AG09319 (cell line): ENCODE data around the gene SLC2A9.

Experiments used
- DNase-seq: peaks from one replicate; pipeline ENCODE4 v3.0.0-alpha.2; 2010; ENCODE audit warnings: low read depth; ENCODE audit errors: extremely low read depth
- TF ChIP-seq, protein P1 (sequence below): IDR thresholded peaks from 2 replicates; pipeline ENCODE4 v1.5.1; 2011; ENCODE audit warnings: low read depth, mild to moderate bottlenecking, inconsistent platforms, low read length, moderate library complexity

Gene SLC2A9

DNA sequence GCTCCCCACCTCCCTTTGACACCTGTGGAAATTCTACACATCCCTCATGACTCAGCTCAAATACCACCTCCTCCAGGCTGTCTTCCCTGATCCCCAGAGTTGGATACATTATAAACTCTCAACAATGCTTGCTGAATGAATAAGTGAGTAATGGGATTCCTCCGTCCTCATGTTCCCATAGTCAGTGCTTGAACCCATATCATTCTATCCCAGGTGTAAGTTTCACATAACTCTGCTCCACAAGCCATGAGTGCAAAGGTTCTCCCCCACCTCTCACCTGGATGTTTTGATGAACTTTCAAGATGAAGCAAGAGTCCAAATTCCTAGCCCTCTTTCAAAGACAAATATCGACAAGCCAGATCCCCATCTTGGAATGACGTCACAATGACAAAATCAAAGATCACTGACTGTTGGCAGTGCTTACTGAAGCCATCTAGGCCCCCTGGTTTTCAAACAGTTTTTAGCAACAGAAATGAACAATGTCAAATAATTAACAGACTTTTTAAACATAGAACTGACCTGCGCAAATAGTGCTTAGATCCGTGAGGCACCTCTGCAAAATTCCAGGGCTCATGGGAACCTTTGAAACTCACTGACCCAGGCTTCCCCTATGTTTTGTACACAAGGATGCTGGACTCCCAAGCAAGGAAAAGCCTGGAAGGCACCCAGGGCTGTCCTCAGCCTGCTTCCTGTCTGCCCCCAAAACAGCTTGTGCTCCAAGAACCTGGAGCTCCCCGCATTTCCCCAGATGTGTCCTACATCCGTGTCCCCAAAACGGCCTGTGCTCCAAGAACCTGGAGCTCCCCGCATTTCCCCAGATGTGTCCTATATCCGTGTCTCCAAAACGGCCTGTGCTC, 4.0 kb downstream of the SLC2A9 start:
- TF ChIP-seq, protein P1, sequence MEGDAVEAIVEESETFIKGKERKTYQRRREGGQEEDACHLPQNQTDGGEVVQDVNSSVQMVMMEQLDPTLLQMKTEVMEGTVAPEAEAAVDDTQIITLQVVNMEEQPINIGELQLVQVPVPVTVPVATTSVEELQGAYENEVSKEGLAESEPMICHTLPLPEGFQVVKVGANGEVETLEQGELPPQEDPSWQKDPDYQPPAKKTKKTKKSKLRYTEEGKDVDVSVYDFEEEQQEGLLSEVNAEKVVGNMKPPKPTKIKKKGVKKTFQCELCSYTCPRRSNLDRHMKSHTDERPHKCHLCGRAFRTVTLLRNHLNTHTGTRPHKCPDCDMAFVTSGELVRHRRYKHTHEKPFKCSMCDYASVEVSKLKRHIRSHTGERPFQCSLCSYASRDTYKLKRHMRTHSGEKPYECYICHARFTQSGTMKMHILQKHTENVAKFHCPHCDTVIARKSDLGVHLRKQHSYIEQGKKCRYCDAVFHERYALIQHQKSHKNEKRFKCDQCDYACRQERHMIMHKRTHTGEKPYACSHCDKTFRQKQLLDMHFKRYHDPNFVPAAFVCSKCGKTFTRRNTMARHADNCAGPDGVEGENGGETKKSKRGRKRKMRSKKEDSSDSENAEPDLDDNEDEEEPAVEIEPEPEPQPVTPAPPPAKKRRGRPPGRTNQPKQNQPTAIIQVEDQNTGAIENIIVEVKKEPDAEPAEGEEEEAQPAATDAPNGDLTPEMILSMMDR: no peak
- no peak for DNase-seq

DNA sequence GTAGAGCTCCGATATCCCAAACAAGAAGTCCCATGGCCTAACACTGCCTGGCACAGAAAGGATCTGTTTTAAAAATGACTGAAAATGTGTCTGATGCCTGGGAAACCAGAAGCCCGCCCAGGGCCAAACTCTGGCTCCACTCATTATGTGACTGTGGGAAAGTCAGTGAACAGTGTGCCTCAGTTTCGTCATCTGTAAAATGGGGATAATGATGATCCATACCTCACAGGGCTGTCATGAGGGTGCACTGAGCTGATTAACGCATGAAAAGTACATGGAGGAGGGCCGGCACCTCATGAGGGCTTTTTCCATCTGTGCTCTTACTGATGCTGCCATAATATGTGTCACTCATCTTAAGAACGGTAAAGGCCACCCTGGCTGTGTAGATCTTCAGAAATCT, 5.1 kb downstream of the SLC2A9 start:
- TF ChIP-seq, protein P1: no peak
- DNase-seq: no peak

DNA sequence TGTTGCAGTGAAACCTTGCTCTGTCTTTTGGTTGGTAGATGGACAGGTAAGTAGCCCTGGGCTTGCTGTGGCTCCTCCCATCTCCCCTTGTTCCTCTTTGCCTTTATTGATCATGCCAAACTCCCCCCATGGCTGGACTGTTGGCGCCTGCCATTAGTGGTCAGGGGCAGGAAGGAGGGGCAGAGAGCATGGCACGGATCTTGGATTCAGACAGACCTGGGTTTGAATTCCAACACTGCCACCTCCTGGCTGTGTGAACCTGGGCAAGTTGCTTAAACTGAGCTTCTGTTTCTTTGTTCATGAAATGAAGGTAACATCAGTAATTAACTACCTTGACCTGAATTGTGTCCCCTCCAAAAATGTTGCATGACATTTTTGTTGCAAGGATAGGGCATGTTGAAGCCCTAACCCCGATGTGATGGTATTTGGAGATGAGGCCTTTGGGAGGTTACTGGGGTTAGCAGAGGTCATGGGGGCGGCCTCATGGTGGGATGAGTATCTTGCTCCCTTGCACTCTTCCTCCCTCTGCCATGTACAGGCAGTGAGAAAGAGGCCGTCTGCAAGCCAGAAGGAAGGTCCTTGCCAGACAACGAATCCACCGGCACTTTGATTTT, 6.0 kb downstream of the SLC2A9 start:
- TF ChIP-seq, protein P1: peak; percentile 47
- DNase-seq: no peak

DNA sequence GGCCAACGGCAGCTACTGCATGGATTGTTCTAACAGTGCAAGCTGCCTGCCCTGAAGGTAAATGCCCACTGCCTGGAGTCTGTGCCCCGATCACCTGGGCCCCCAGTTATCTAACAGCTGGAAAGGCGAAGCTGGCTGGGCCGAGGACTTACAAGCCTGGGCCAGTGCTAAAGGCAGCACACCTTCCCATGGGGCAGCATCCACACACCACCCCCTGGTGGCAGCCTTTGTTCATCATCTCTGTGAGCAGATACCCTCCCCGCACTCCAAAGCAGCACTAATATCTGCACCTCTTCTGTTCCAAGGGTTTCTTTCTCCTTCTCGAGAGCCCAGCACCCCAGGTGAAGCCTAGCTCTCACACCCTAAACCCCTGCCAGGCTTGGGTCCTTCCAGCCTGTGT, 7.6 kb downstream of the SLC2A9 start:
- DNase-seq: no peak
- TF ChIP-seq, protein P1: peak; percentile 49

DNA sequence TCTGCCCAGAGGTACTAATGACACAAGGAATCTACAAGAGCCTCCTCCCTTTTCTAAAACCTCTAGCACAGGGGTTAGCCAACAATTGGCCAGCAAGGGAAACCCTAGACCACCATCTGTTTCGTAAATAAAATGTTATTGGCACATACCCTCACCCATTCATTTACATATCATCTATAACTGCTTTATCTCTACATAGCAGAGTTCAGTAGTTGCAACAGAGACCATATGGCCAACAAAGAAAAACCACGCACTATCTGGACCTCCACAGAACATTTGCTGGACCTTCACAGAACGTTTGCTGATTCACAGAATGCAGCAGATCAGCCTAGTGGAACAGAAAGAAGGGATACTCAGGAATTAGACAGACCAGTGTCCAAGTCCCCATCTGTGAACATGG, 9.4 kb downstream of the SLC2A9 start:
- DNase-seq: no peak
- TF ChIP-seq, protein P1: no peak

DNA sequence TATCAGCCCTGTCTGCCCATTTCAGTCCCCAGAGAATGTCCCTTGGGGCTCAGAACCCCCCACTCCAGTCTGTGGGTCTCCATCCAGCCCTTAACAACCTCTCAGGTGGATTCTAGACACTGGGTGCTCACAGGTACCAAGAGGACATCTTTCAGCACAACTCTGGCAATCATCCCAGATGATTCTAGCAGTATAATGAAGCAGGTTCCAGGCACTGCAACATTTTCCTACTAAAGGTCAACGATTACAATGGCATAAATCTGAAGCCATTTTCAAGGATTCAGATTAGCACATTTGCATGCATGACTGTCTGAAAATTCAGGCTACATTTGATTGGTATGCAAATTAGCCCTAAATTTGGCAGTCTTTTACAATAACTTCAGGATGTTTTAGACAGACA, 10.0 kb downstream of the SLC2A9 start:
- TF ChIP-seq, protein P1: no peak

DNA sequence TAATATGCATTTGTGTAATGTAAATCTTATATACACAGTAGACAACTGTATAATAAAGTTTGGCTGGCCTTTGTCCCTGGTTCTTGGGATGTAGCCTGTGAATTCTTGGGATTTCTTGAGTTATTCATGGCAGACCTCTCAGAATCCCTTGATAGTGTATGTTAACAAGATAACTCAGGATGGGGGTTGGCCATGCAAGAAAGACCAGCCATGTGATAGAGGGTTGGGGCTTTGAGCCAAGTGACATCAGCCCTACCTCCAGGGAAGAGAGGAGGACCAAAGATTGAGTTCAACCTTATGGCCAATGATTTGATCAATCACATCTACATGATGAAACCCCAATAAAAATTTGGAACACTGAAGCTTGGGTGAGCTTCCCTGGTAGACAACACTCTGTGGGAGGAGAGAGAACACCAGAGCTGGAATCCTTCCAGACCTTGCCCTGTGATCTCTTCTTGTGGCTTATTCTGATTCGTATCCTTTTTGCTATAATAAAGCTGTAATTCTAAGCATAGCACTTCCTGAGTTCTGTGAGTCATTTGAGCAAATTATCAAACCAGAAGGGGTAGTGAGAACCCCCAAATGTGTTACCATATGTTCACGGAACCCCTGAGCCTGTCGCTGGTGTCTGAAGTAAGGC, 11.3 kb downstream of the SLC2A9 start:
- DNase-seq: no peak
- TF ChIP-seq, protein P1: no peak

More for the DNA sequence above, 10.0 kb downstream of the SLC2A9 start:
- no peak for DNase-seq
